Thyroid gland (tissue), 4 donors: ENCODE measurements around the gene CD80. TPM values are rescaled to one million over a fixed set of nuclear protein-coding genes. Genes with fewer than 3 reads are reported as not detected.

Source experiments
- DNase-seq, 2 donors: peaks; one replicate each; pipeline ENCODE4 v3.0.0-alpha.2; 2019
- H3K27ac ChIP-seq, 3 donors: fragments of 200-600 bp; sonication (generic); 1 replicate in 2 of 3; 2 replicates in 1 of 3; pipeline ENCODE4 v1.5.1; 2016 to 2019; ENCODE audit warnings: mild to moderate bottlenecking in 1 of 3, moderate library complexity in 1 of 3
- H3K27me3 ChIP-seq: fragments of 200-600 bp; sonication (generic); one replicate; pipeline ENCODE4 v1.5.1; 2019
- H3K36me3 ChIP-seq, 2 donors: fragments of 200-600 bp; sonication (generic); one replicate each; pipeline ENCODE4 v1.5.1; 2016 to 2019
- H3K4me1 ChIP-seq, 2 donors: fragments of 200-600 bp; sonication (generic); one replicate each; pipeline ENCODE4 v1.5.1; 2017 to 2019
- H3K4me3 ChIP-seq, 3 donors: fragments of 200-600 bp; sonication (generic); replicated peaks in 1 of 3; 1 replicate in 2 of 3; 2 replicates in 1 of 3; pipeline ENCODE4 v1.5.1; 2016; ENCODE audit warnings: mild to moderate bottlenecking in 1 of 3
- H3K9me3 ChIP-seq: fragments of 200-600 bp; sonication (generic); one replicate; pipeline ENCODE4 v1.5.1; 2017
- POLR2A ChIP-seq, 2 donors: fragments of 450-650 bp; IDR thresholded peaks; one replicate each; pipeline ENCODE4 v1.6.1; 2017; ENCODE audit warnings: antibody characterized with exemption in 2 of 2, mild to moderate bottlenecking in 2 of 2, moderate library complexity in 1 of 2
- WGBS, 2 donors: methylation state at CpG; one replicate each; pipeline ENCODE4 v1.1.5; 2017; 5-methylcytosine and 5-hydroxymethylcytosine counted together
- intact Hi-C: fragments of 100-400 bp; cut with DNase I; formaldehyde crosslinking; loops from one replicate; pipeline ENCODE4 v1.15.1; 2023
- total RNA-seq, 4 donors: library from RNA; depleted of rRNA; stranded (reverse); fragments of >200 nt; gene quantifications; one replicate each; pipeline ENCODE4 v1.2.3, GENCODE V29; 2016
- TF ChIP-seq, protein P1 (sequence below), 6 experiments: fragments of 200-600 bp in 3 of 6; fragments of 450-650 bp in 3 of 6; sonication (generic) in 3 of 6; IDR thresholded peaks; one replicate each; pipeline ENCODE4 v1.5.1; 2016 to 2019; ENCODE audit warnings: antibody characterized with exemption in 6 of 6, mild to moderate bottlenecking in 2 of 6, inconsistent platforms in 1 of 6, moderate library complexity in 1 of 6

The CD80 gene
- total RNA-seq, 4 donors from 2014 or later: 0.83 to 2.3 (median 1.1) TPM

- intact Hi-C loops: no loop called here
- H3K27me3 ChIP-seq: no peaks in the 10 kb centered on the region
- no peak for TF ChIP-seq POLR2A (IDR thresholded peaks at IDR 0.05)
- TF ChIP-seq, protein P1, sequence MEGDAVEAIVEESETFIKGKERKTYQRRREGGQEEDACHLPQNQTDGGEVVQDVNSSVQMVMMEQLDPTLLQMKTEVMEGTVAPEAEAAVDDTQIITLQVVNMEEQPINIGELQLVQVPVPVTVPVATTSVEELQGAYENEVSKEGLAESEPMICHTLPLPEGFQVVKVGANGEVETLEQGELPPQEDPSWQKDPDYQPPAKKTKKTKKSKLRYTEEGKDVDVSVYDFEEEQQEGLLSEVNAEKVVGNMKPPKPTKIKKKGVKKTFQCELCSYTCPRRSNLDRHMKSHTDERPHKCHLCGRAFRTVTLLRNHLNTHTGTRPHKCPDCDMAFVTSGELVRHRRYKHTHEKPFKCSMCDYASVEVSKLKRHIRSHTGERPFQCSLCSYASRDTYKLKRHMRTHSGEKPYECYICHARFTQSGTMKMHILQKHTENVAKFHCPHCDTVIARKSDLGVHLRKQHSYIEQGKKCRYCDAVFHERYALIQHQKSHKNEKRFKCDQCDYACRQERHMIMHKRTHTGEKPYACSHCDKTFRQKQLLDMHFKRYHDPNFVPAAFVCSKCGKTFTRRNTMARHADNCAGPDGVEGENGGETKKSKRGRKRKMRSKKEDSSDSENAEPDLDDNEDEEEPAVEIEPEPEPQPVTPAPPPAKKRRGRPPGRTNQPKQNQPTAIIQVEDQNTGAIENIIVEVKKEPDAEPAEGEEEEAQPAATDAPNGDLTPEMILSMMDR (IDR thresholded peaks at IDR 0.05): no peak
- H3K27ac ChIP-seq: no peak overlapping the region
- H3K36me3 ChIP-seq: no peaks in the 10 kb centered on the region
- H3K4me1 ChIP-seq: no peaks in the 10 kb centered on the region
- 77 to 79% methylated on average over 3 of the region's 3 CpGs for WGBS, 2 donors
- no peaks in the 10 kb centered on the region for H3K9me3 ChIP-seq
- no peak for DNase-seq
- no peak overlapping the region for H3K4me3 ChIP-seq
Measured at GRCh38 chr3:119548341-119548740, 11.1 kb downstream of the CD80 start.

GRCh38 chr3:119547227-119547626 is 12.2 kb downstream of the CD80 start:
- Histone ChIP-seq H3K27me3 (no peaks in the 10 kb centered on the region), H3K4me3 (no peak overlapping the region), H3K27ac (no peak overlapping the region), H3K9me3 (no peaks in the 10 kb centered on the region), H3K36me3 (no peaks in the 10 kb centered on the region), H3K4me1 (no peaks in the 10 kb centered on the region)
- intact Hi-C loops: no loop called here
- WGBS, 2 donors: 95 to 97% methylated on average over 1 of the region's 1 CpG
- TF ChIP-seq POLR2A (IDR thresholded peaks at IDR 0.05): no peak
- TF ChIP-seq, protein P1 (IDR thresholded peaks at IDR 0.05): no peak
- no peak for DNase-seq

GRCh38 chr3:119543147-119543546 is 16.3 kb downstream of the CD80 start:
- no peak overlapping the region for H3K27ac ChIP-seq
- no peak overlapping the region for H3K4me3 ChIP-seq
- DNase-seq: no peak
- TF ChIP-seq, protein P1 (IDR thresholded peaks at IDR 0.05): no peak
- no peak for TF ChIP-seq POLR2A (IDR thresholded peaks at IDR 0.05)
- H3K9me3 ChIP-seq: no peaks in the 10 kb centered on the region
- no peaks in the 10 kb centered on the region for H3K36me3 ChIP-seq
- 92 to 94% methylated on average over 7 of the region's 7 CpGs for WGBS, 2 donors
- H3K4me1 ChIP-seq: no peaks in the 10 kb centered on the region
- intact Hi-C loops: no loop called here
- H3K27me3 ChIP-seq: no peaks in the 10 kb centered on the region

- 88% methylated on average over 2 of the region's 2 CpGs for WGBS, 2 donors
- intact Hi-C loops: no loop called here
- Histone ChIP-seq H3K27me3 (no peaks in the 10 kb centered on the region), H3K9me3 (no peaks in the 10 kb centered on the region), H3K27ac (no peak overlapping the region), H3K36me3 (no peaks in the 10 kb centered on the region), H3K4me3 (no peak overlapping the region), H3K4me1 (no peaks in the 10 kb centered on the region)
- no peak for TF ChIP-seq POLR2A (IDR thresholded peaks at IDR 0.05)
- TF ChIP-seq, protein P1 (IDR thresholded peaks at IDR 0.05): no peak
- DNase-seq: no peak
Measured at GRCh38 chr3:119542168-119542767, 17.1 kb downstream of the CD80 start.

DNA sequence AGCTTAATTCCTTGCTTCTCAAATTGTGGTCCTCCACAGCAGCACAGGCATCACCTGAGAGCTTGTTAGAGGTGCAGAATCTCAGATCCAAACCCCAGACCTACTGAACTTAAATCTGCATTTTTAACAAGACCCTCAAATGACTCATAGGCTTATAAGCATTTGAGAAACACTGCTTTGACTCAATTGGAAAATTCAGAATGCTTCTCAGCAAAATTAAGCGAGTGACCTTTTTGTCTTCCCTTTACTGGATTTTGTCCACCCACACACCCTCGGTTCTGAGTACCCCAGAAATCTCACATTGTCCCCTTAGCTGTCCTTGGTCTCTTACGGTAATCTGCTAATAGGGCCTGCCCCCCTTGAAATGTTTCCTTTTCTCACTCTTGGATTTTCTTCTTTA is 17.9 kb downstream of the CD80 start:
- no peaks in the 10 kb centered on the region for H3K36me3 ChIP-seq

More for the DNA sequence above, 17.9 kb downstream of the CD80 start:
- 80 to 86% methylated on average over 3 of the region's 3 CpGs for WGBS, 2 donors
- intact Hi-C loops: no loop called here
- no peak for DNase-seq
- TF ChIP-seq POLR2A (IDR thresholded peaks at IDR 0.05): no peak
- TF ChIP-seq, protein P1 (IDR thresholded peaks at IDR 0.05): no peak
- H3K9me3 ChIP-seq: no peaks in the 10 kb centered on the region
- no peaks in the 10 kb centered on the region for H3K27me3 ChIP-seq
- no peak overlapping the region for H3K4me3 ChIP-seq
- no peak overlapping the region for H3K27ac ChIP-seq
- no peaks in the 10 kb centered on the region for H3K4me1 ChIP-seq
